NCI-H82 (cell line): Measurements from ENCODE around the gene OR1F1.

Source experiments
- DNase-seq: peaks from one replicate; lab custom pipeline; 2025; lab: John Stamatoyannopoulos, UW

OR1F1 gene

DNA sequence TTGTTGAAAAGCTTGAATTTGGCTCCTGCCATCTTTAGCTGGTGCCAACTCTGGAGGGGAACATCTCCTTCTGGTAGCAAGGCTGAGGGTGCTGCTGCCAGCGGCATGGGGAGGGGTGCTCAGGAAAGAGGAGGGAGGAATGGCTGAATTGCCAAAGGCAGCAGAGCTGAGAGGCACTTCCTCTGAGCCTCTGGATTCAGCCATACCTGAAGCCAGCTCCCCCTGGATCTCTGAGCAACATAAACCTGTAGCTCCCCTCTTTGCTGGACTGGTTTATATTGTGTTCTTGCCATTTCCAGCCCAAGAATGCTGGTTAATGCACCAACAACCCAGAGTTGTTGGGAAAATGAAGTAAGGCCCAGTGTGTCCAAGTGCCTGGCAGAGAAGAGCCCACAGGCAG, 61.0 kb downstream of the OR1F1 start:
- DNase-seq = no peak

GRCh38 chr16:3249451-3249850, 61.4 kb downstream of the OR1F1 start:
- no peak for DNase-seq

DNA sequence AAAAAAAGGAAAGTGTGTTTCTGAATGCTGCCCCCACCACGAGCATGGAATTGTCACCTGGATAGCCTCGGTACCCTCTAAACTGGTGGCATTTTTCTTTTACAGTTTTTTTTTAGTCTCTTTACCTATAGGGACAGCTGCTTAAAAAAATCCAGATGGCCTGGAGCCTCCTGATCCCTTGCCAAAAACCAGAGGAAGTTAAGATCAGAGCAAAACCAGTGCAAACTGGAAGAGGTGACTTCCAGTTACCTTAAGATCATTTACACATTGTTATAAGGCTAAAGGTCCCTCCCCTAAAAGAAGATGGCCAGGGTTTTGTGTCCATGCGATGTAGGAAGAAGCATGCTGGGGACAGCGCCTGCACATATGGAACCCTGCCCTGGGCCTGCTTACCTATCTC, 65.0 kb downstream of the OR1F1 start:
- DNase-seq = no peak

GRCh38 chr16:3254309-3254708, 66.3 kb downstream of the OR1F1 start:
- DNase-seq = no peak
